ENCODE results near the gene SEMA3C.

The SEMA3C gene

GRCh38 chr7:80902716-80903308, 16.0 kb downstream of the SEMA3C start:
- Histone ChIP-seq H2AFZ (ENCODE audit: low read depth, low read length) (no peak overlapping the region), H4K20me1 (ENCODE audit: insufficient read depth, low read length) (no peaks in the 10 kb centered on the region), H3K4me1 (ENCODE audit: insufficient read depth, low read length) (no peaks in the 10 kb centered on the region), H3K4me3 (ENCODE audit: low read depth in 1 of 2, low read length in 2 of 2) (no peak overlapping the region), H3K9me3 (ENCODE audit: insufficient read depth, low read length, severe bottlenecking) (no peaks in the 10 kb centered on the region), H3K36me3 (ENCODE audit: insufficient read depth, low read length) (no peaks in the 10 kb centered on the region), H3K79me2 (ENCODE audit: insufficient read depth, low read length) (no peaks in the 10 kb centered on the region), H3K27me3 (ENCODE audit: insufficient read depth, low read length, poor library complexity) (no peaks in the 10 kb centered on the region), H3K9ac (ENCODE audit: low read depth, low read length) (no peak overlapping the region), H3K27ac (ENCODE audit: low read length) (no peak overlapping the region), H3K4me2 (ENCODE audit: insufficient read depth, low read length) (no peak overlapping the region)
- DNase-seq (no peak), ATAC-seq (ENCODE audit: insufficient read depth, low read depth) (no peak)
- TF ChIP-seq EZH2 (IDR thresholded peaks at IDR 0.05; ENCODE audit: borderline replicate concordance, low read depth, low read length, severe bottlenecking) = no peak
- no peak for TF ChIP-seq CTCF (IDR thresholded peaks at IDR 0.05; ENCODE audit: borderline replicate concordance, extremely low read depth, low read length, poor library complexity, severe bottlenecking)

- Histone ChIP-seq H3K27me3 (ENCODE audit: insufficient read depth, low read length, poor library complexity) (no peaks in the 10 kb centered on the region), H3K27ac (ENCODE audit: low read length) (no peak overlapping the region), H3K4me3 (ENCODE audit: low read depth in 1 of 2, low read length in 2 of 2) (no peak overlapping the region), H4K20me1 (ENCODE audit: insufficient read depth, low read length) (no peaks in the 10 kb centered on the region), H3K36me3 (ENCODE audit: insufficient read depth, low read length) (no peaks in the 10 kb centered on the region), H3K4me1 (ENCODE audit: insufficient read depth, low read length) (no peaks in the 10 kb centered on the region), H3K79me2 (ENCODE audit: insufficient read depth, low read length) (no peaks in the 10 kb centered on the region), H3K9ac (ENCODE audit: low read depth, low read length) (no peak overlapping the region), H3K9me3 (ENCODE audit: insufficient read depth, low read length, severe bottlenecking) (no peaks in the 10 kb centered on the region), H2AFZ (ENCODE audit: low read depth, low read length) (no peak overlapping the region), H3K4me2 (ENCODE audit: insufficient read depth, low read length) (no peak overlapping the region)
- no peak for TF ChIP-seq CTCF (IDR thresholded peaks at IDR 0.05; ENCODE audit: borderline replicate concordance, extremely low read depth, low read length, poor library complexity, severe bottlenecking)
- TF ChIP-seq EZH2 (IDR thresholded peaks at IDR 0.05; ENCODE audit: borderline replicate concordance, low read depth, low read length, severe bottlenecking) = no peak
- ATAC-seq (ENCODE audit: insufficient read depth, low read depth) (no peak), DNase-seq (no peak)
Measured at GRCh38 chr7:80902019-80902418, 16.8 kb downstream of the SEMA3C start.

- Histone ChIP-seq H3K27ac (ENCODE audit: low read length) (no peak overlapping the region), H3K79me2 (ENCODE audit: insufficient read depth, low read length) (no peaks in the 10 kb centered on the region)
- TF ChIP-seq CTCF (IDR thresholded peaks at IDR 0.05; ENCODE audit: borderline replicate concordance, extremely low read depth, low read length, poor library complexity, severe bottlenecking) = no peak
- no peak for TF ChIP-seq EZH2 (IDR thresholded peaks at IDR 0.05; ENCODE audit: borderline replicate concordance, low read depth, low read length, severe bottlenecking)
Measured at GRCh38 chr7:80900583-80901576, 18.0 kb downstream of the SEMA3C start.

More at GRCh38 chr7:80900583-80901576, 18.0 kb downstream of the SEMA3C start:
- DNase-seq (no peak), ATAC-seq (ENCODE audit: insufficient read depth, low read depth) (no peak)
- Histone ChIP-seq H2AFZ (ENCODE audit: low read depth, low read length) (no peak overlapping the region), H4K20me1 (ENCODE audit: insufficient read depth, low read length) (no peaks in the 10 kb centered on the region), H3K9ac (ENCODE audit: low read depth, low read length) (no peak overlapping the region), H3K27me3 (ENCODE audit: insufficient read depth, low read length, poor library complexity) (no peaks in the 10 kb centered on the region), H3K4me3 (ENCODE audit: low read depth in 1 of 2, low read length in 2 of 2) (no peak overlapping the region), H3K4me1 (ENCODE audit: insufficient read depth, low read length) (no peaks in the 10 kb centered on the region), H3K36me3 (ENCODE audit: insufficient read depth, low read length) (no peaks in the 10 kb centered on the region), H3K9me3 (ENCODE audit: insufficient read depth, low read length, severe bottlenecking) (no peaks in the 10 kb centered on the region), H3K4me2 (ENCODE audit: insufficient read depth, low read length) (no peak overlapping the region)
